Transverse colon (tissue), 4 donors: ENCODE data around the gene RARB.

Experiments
- CTCF ChIP-seq, 5 experiments: fragments of 200-600 bp in 3 of 5; fragments of 450-650 bp in 2 of 5; sonication (generic) in 3 of 5; IDR thresholded peaks; 1 replicate in 2 of 5; 2 replicates in 3 of 5; pipeline ENCODE4 v1.5.1; 2016 to 2017; ENCODE audit warnings: antibody characterized with exemption in 5 of 5, inconsistent platforms in 3 of 5, mild to moderate bottlenecking in 2 of 5, moderate library complexity in 1 of 5
- EP300 ChIP-seq: sonication (generic); formaldehyde crosslinking; IDR thresholded peaks from one replicate; pipeline ENCODE4 v1.6.1; 2017; ENCODE audit warnings: antibody characterized with exemption, low read depth
- POLR2A ChIP-seq: fragments of 450-650 bp; IDR thresholded peaks from one replicate; pipeline ENCODE4 v1.6.1; 2016; ENCODE audit warnings: antibody characterized with exemption, mild to moderate bottlenecking, moderate library complexity
- POLR2AphosphoS5 ChIP-seq, 3 donors: sonication (generic); formaldehyde crosslinking; IDR thresholded peaks; one replicate each; pipeline ENCODE4 v1.6.1; 2016; ENCODE audit warnings: antibody characterized with exemption in 3 of 3

- TF ChIP-seq POLR2A (no peak), CTCF (IDR thresholded peaks at IDR 0.05) (no peak), EP300 (no peak), POLR2AphosphoS5 (IDR thresholded peaks at IDR 0.05) (no peak)
These were observed 152.5 kb downstream of the RARB start for GRCh38 chr3:25580534-25580933.
